SK-N-SH (cell line): ENCODE measurements around the gene EPB41L2. TPM values are rescaled to one million over a fixed set of nuclear protein-coding genes. Genes with fewer than 3 reads are reported as not detected.

Experiments
- CTCF ChIA-PET: fragments of 300-600, 350-600 bp; formaldehyde crosslinking; extraction: SDS; loops from one replicate; lab custom pipeline; 2021; lab: Yijun Ruan, JAX
- POLR2A ChIA-PET: fragments of 350-600 bp; sonication (Branson Sonifier 250); formaldehyde crosslinking; extraction: SDS; loops from one replicate; lab custom pipeline; 2020; ENCODE audit warnings: antibody characterized with exemption, inconsistent platforms; lab: Yijun Ruan, JAX
- DNase-seq: peaks from one replicate; pipeline ENCODE4 v3.0.0; 2012
- H2AFZ ChIP-seq: fragments of 200-600 bp; sonication (generic); 2 replicates; pipeline ENCODE4 v1.8.1; 2016; ENCODE audit warnings: antibody characterized with exemption, mild to moderate bottlenecking, low read depth
- H3F3A ChIP-seq: fragments of 200-600 bp; sonication (generic); replicated peaks from 2 replicates; pipeline ENCODE3; 2016; ENCODE audit warnings: antibody characterized with exemption, mild to moderate bottlenecking; ENCODE audit not compliant: insufficient read depth
- H3K27ac ChIP-seq, 2 experiments: fragments of 200-500 bp in 1 of 2; fragments of 200-600 bp in 1 of 2; sonication (Bioruptor generic) in 1 of 2; sonication (generic), shearing (Covaris generic) in 1 of 2; 2 replicates each; pipeline versions ENCODE4 v1.5.1 to v1.6.1; 2014 to 2016; ENCODE audit warnings: low read depth in 2 of 2, inconsistent platforms in 1 of 2, low read length in 1 of 2, mild to moderate bottlenecking in 1 of 2, mixed read lengths in 1 of 2
- H3K27me3 ChIP-seq: fragments of 200-600 bp; sonication (generic), shearing (Covaris generic); 2 replicates; pipeline ENCODE4 v1.6.1; 2016; ENCODE audit warnings: mixed run types; ENCODE audit not compliant: insufficient read depth
- H3K36me3 ChIP-seq, 2 experiments: fragments of 200-500 bp in 1 of 2; fragments of 200-600 bp in 1 of 2; sonication (Bioruptor generic) in 1 of 2; sonication (generic) in 1 of 2; replicated peaks in 1 of 2; 2 replicates each; pipeline versions ENCODE3 to v1.5.1; 2014 to 2016; ENCODE audit warnings: low read length in 1 of 2, mild to moderate bottlenecking in 1 of 2; ENCODE audit not compliant: insufficient read depth in 2 of 2, control insufficient read depth in 1 of 2
- H3K4me1 ChIP-seq, 2 experiments: fragments of 200-500 bp in 1 of 2; fragments of 200-600 bp in 1 of 2; sonication (Bioruptor generic) in 1 of 2; sonication (generic), shearing (Covaris generic) in 1 of 2; 2 replicates each; pipeline versions ENCODE4 v1.5.1 to v1.6.1; 2014 to 2016; ENCODE audit warnings: low read depth in 1 of 2, low read length in 1 of 2, mixed run types in 1 of 2; ENCODE audit not compliant: insufficient read depth in 2 of 2, control insufficient read depth in 1 of 2
- H3K4me2 ChIP-seq: fragments of 200-600 bp; sonication (generic), shearing (Covaris generic); 2 replicates; pipeline ENCODE4 v1.6.1; 2017; ENCODE audit warnings: mixed run types
- H3K4me3 ChIP-seq, 2 experiments: fragments of 200-500 bp in 1 of 2; fragments of 200-600 bp in 1 of 2; sonication (Bioruptor generic) in 1 of 2; sonication (generic), shearing (Covaris generic) in 1 of 2; 2 replicates each; pipeline versions ENCODE4 v1.5.1 to v1.8.1; 2014 to 2016; ENCODE audit warnings: low read depth in 2 of 2, inconsistent platforms in 1 of 2, low read length in 1 of 2, mild to moderate bottlenecking in 1 of 2, mixed read lengths in 1 of 2, moderate library complexity in 1 of 2
- H3K79me2 ChIP-seq: fragments of 200-600 bp; sonication (generic); 2 replicates; pipeline ENCODE4 v1.8.1; 2017; ENCODE audit warnings: mild to moderate bottlenecking; ENCODE audit not compliant: insufficient read depth
- H3K9ac ChIP-seq: fragments of 200-600 bp; sonication (generic); 2 replicates; pipeline ENCODE4 v1.6.1; 2017; ENCODE audit warnings: mixed run types
- H3K9me2 ChIP-seq: fragments of 200-600 bp; sonication (generic); 2 replicates; pipeline ENCODE4 v1.6.1; 2017; ENCODE audit warnings: mixed run types
- H3K9me3 ChIP-seq: fragments of 200-600 bp; sonication (generic); 2 replicates; pipeline ENCODE4 v1.6.1; 2017; ENCODE audit warnings: mixed run types, mild to moderate bottlenecking, moderate library complexity
- H4K20me1 ChIP-seq: fragments of 200-600 bp; sonication (generic); 2 replicates; pipeline ENCODE4 v1.6.1; 2017; ENCODE audit warnings: mild to moderate bottlenecking, mixed run types; ENCODE audit not compliant: insufficient read depth
- CTCF ChIP-seq: fragments of 200-600 bp; sonication (generic); IDR thresholded peaks from 2 replicates; pipeline ENCODE4 v1.6.1; 2017; ENCODE audit warnings: antibody characterized with exemption, mild to moderate bottlenecking, moderate library complexity
- ELF1 ChIP-seq: IDR thresholded peaks from 2 replicates; pipeline ENCODE4 v1.4.0; 2012
- EZH2phosphoT487 ChIP-seq: fragments of 200-600 bp; sonication (generic); IDR thresholded peaks from 2 replicates; pipeline ENCODE4 v1.6.1; 2017; ENCODE audit warnings: low read depth, mixed run types, mild to moderate bottlenecking, antibody characterized with exemption, moderate library complexity, borderline replicate concordance
- GATA2 ChIP-seq: sonication (generic); formaldehyde crosslinking; IDR thresholded peaks from 2 replicates; pipeline ENCODE4 v1.5.0; 2020; ENCODE audit warnings: mild to moderate bottlenecking, missing genetic modification reagents
- IRF3 ChIP-seq: fragments of 150-350 bp; IDR thresholded peaks from 2 replicates; pipeline ENCODE4 v1.6.1; 2016; ENCODE audit warnings: mild to moderate bottlenecking, low read depth, low read length
- MEF2A ChIP-seq: IDR thresholded peaks from 2 replicates; pipeline ENCODE4 v1.4.0; 2012; ENCODE audit warnings: low read depth, borderline replicate concordance
- NFIC ChIP-seq: IDR thresholded peaks from 2 replicates; pipeline ENCODE4 v1.4.0; 2012; ENCODE audit warnings: borderline replicate concordance
- PBX3 ChIP-seq: IDR thresholded peaks from 2 replicates; pipeline ENCODE4; 2012
- RAD21 ChIP-seq: IDR thresholded peaks from 2 replicates; pipeline ENCODE4 v1.6.1; 2012; ENCODE audit warnings: mild to moderate bottlenecking, low read length
- RCOR1 ChIP-seq: fragments of 150-350 bp; IDR thresholded peaks from 2 replicates; pipeline ENCODE4 v1.6.1; 2017; ENCODE audit warnings: antibody characterized with exemption, low read length
- REST ChIP-seq: IDR thresholded peaks from 2 replicates; pipeline ENCODE4 v1.6.1; 2012; ENCODE audit warnings: mild to moderate bottlenecking, low read depth, low read length, moderate library complexity
- TAF1 ChIP-seq: IDR thresholded peaks from 2 replicates; pipeline ENCODE4 v1.6.1; 2012; ENCODE audit warnings: low read depth, mild to moderate bottlenecking, low read length, moderate library complexity, borderline replicate concordance
- TCF12 ChIP-seq: IDR thresholded peaks from 2 replicates; pipeline ENCODE4 v1.4.0; 2012
- TEAD4 ChIP-seq: IDR thresholded peaks from 2 replicates; pipeline ENCODE4 v1.4.0; 2012; ENCODE audit warnings: mild to moderate bottlenecking, borderline replicate concordance; ENCODE audit not compliant: insufficient read depth
- USF1 ChIP-seq: IDR thresholded peaks from 2 replicates; pipeline ENCODE4 v1.4.0; 2012; ENCODE audit warnings: low read depth, borderline replicate concordance
- YY1 ChIP-seq: IDR thresholded peaks from 2 replicates; pipeline ENCODE4 v1.4.0; 2012; ENCODE audit warnings: low read depth, mild to moderate bottlenecking
- WGBS: methylation state at CpG from one replicate; pipeline ENCODE4 v1.1.6; 2017; ENCODE audit warnings: low lambda C conversion rate; 5-methylcytosine and 5-hydroxymethylcytosine counted together
- polyA plus RNA-seq, 3 experiments: library from polyadenylated mRNA; depleted of rRNA; stranded (reverse); fragments of >200 nt; gene quantifications; 2 replicates each; pipeline ENCODE4 v1.2.3, GENCODE V29; 2012

The EPB41L2 gene
- polyA plus RNA-seq, 1 of the 3 experiments (the other 2 are of a cell fraction): 1.4 TPM

- Histone ChIP-seq H3K9me2 (no peaks in the 10 kb centered on the region), H3K9me3 (no peaks in the 10 kb centered on the region), H3F3A (no peaks in the 10 kb centered on the region), H3K27ac (no peak overlapping the region), H3K79me2 (no peaks in the 10 kb centered on the region), H2AFZ (no peak overlapping the region), H3K36me3 (no peaks in the 10 kb centered on the region), H3K4me1 (peaks cover 0 to 9% of the 10 kb centered on the region in 2 experiments; a peak in 1 of 4 replicates), H3K4me3 (no peak overlapping the region), H4K20me1 (no peaks in the 10 kb centered on the region), H3K9ac (no peak overlapping the region), H3K4me2 (no peak overlapping the region), H3K27me3 (no peaks in the 10 kb centered on the region; the same call in 1 of the 2 replicates)
- DNase-seq: no peak
- POLR2A ChIA-PET: no interaction called here
- WGBS: 54% methylated on average over 8 of the region's 8 CpGs
- TF ChIP-seq REST: no peak
- TF ChIP-seq NFIC: no peak
- TF ChIP-seq RCOR1: no peak
- TF ChIP-seq CTCF: no peak
- no peak for TF ChIP-seq ELF1
- TF ChIP-seq EZH2phosphoT487: no peak
- no peak for TF ChIP-seq TEAD4
- TF ChIP-seq GATA2 (CRISPR knock-in tag): no peak
- no peak for TF ChIP-seq MEF2A
- CTCF ChIA-PET: no interaction called here
These were observed 77.9 kb downstream of the EPB41L2 start for GRCh38 chr6:130985115-130985514.

GRCh38 chr6:130982941-130983456 lies 80.0 kb downstream of the EPB41L2 start:
- Histone ChIP-seq H3K9me3 (no peaks in the 10 kb centered on the region), H3K4me1 (peaks cover 0 to 9% of the 10 kb centered on the region in 2 experiments; a peak in 1 of 4 replicates), H3K9me2 (no peaks in the 10 kb centered on the region), H3K79me2 (no peaks in the 10 kb centered on the region), H3K9ac (no peak overlapping the region), H3K27me3 (no peaks in the 10 kb centered on the region; the same call in 1 of the 2 replicates), H3K36me3 (no peaks in the 10 kb centered on the region), H3K4me3 (no peak overlapping the region), H3K4me2 (no peak overlapping the region), H3K27ac (no peak overlapping the region), H3F3A (no peaks in the 10 kb centered on the region), H2AFZ (no peak overlapping the region), H4K20me1 (no peaks in the 10 kb centered on the region)
- TF ChIP-seq PBX3: no peak
- no peak for TF ChIP-seq RCOR1
- TF ChIP-seq MEF2A: no peak
- TF ChIP-seq TCF12: no peak
- TF ChIP-seq RAD21: no peak
- TF ChIP-seq YY1: no peak
- no peak for TF ChIP-seq IRF3
- TF ChIP-seq TAF1: no peak
- no peak for TF ChIP-seq USF1
- POLR2A ChIA-PET: no interaction called here
- DNase-seq: no peak
- CTCF ChIA-PET: no interaction called here
- 11% methylated on average over 6 of the region's 6 CpGs for WGBS
